CD14-positive monocyte (primary cell): ENCODE data around the gene SORBS1. TPM values are rescaled to one million over a fixed set of nuclear protein-coding genes. Genes with fewer than 3 reads are reported as not detected.

Experiments
- DNase-seq, 3 donors: peaks; one replicate each; pipeline ENCODE4 v3.0.0-alpha.2; 2011 to 2022
- H2AFZ ChIP-seq: 2 replicates; pipeline ENCODE4 v1.6.0; 2012; ENCODE audit warnings: mild to moderate bottlenecking, low read depth, low read length, inconsistent platforms; ENCODE audit not compliant: insufficient read depth, poor library complexity, severe bottlenecking
- H3K27ac ChIP-seq, 2 donors: 1 replicate in 1 of 2; 2 replicates in 1 of 2; pipeline ENCODE4 v1.5.1; 2012 to 2013; ENCODE audit warnings: low read length in 2 of 2, control low read depth in 1 of 2, inconsistent platforms in 1 of 2, low read depth in 1 of 2, mild to moderate bottlenecking in 1 of 2
- H3K27me3 ChIP-seq, 2 donors: one replicate each; pipeline versions ENCODE4 v1.6.0 to v1.6.1; 2011 to 2013; ENCODE audit warnings: low read length in 2 of 2; ENCODE audit not compliant: control insufficient read depth in 2 of 2, insufficient read depth in 2 of 2
- H3K36me3 ChIP-seq, 2 donors: replicated peaks in 1 of 2; 1 replicate in 1 of 2; 2 replicates in 1 of 2; pipeline versions ENCODE4 v1.5.1 to v1.6.1; 2012 to 2013; ENCODE audit warnings: low read length in 2 of 2, control low read depth in 1 of 2, inconsistent platforms in 1 of 2, mild to moderate bottlenecking in 1 of 2; ENCODE audit not compliant: insufficient read depth in 2 of 2, control insufficient read depth in 1 of 2
- H3K4me1 ChIP-seq, 2 donors: 1 replicate in 1 of 2; 2 replicates in 1 of 2; pipeline versions ENCODE4 v1.5.1 to v1.6.1; 2012 to 2013; ENCODE audit warnings: low read length in 2 of 2, control low read depth in 1 of 2, inconsistent platforms in 1 of 2, mild to moderate bottlenecking in 1 of 2, moderate library complexity in 1 of 2; ENCODE audit not compliant: insufficient read depth in 2 of 2, control insufficient read depth in 1 of 2
- H3K4me2 ChIP-seq: replicated peaks from 2 replicates; pipeline ENCODE3; 2012; ENCODE audit warnings: low read length, moderate library complexity, mild to moderate bottlenecking; ENCODE audit not compliant: poor library complexity, severe bottlenecking; ENCODE audit errors: extremely low read depth
- H3K4me3 ChIP-seq, 3 experiments: fragments of 200-600 bp in 1 of 3; sonication (generic) in 1 of 3; replicated peaks in 1 of 3; 1 replicate in 2 of 3; 2 replicates in 1 of 3; pipeline ENCODE4 v1.5.1; 2011 to 2013; ENCODE audit warnings: low read length in 3 of 3, mild to moderate bottlenecking in 3 of 3, control low read depth in 2 of 3, low read depth in 2 of 3, inconsistent platforms in 1 of 3, moderate library complexity in 1 of 3
- H3K79me2 ChIP-seq: 2 replicates; pipeline ENCODE4 v1.6.0; 2012; ENCODE audit warnings: mild to moderate bottlenecking, control low read depth, inconsistent platforms, low read length, moderate library complexity; ENCODE audit not compliant: insufficient read depth
- H3K9ac ChIP-seq: 2 replicates; pipeline ENCODE4 v1.6.0; 2017; ENCODE audit warnings: low read length, mild to moderate bottlenecking; ENCODE audit not compliant: insufficient read depth, poor library complexity, severe bottlenecking
- H3K9me3 ChIP-seq, 2 donors: replicated peaks in 1 of 2; 1 replicate in 1 of 2; 2 replicates in 1 of 2; pipeline versions ENCODE4 v1.5.1 to v1.6.1; 2012 to 2013; ENCODE audit warnings: low read length in 2 of 2, control low read depth in 1 of 2; ENCODE audit not compliant: control insufficient read depth in 1 of 2, insufficient read depth in 1 of 2
- H4K20me1 ChIP-seq: 2 replicates; pipeline ENCODE4 v1.6.0; 2012; ENCODE audit warnings: mild to moderate bottlenecking, low read length, control low read depth, moderate library complexity; ENCODE audit not compliant: insufficient read depth
- H3K27ac Mint-ChIP-seq, 7 donors: one replicate each; pipeline ENCODE4 v1.8.0; 2020; ENCODE audit warnings: mild to moderate bottlenecking in 7 of 7, mixed read lengths in 7 of 7, moderate library complexity in 6 of 7, inconsistent platforms in 2 of 7
- H3K27me3 Mint-ChIP-seq, 3 donors: one replicate each; pipeline ENCODE4 v1.8.0; 2021 to 2022; ENCODE audit warnings: low read depth in 3 of 3, mild to moderate bottlenecking in 3 of 3, mixed read lengths in 3 of 3, moderate library complexity in 3 of 3, inconsistent platforms in 1 of 3
- H3K36me3 Mint-ChIP-seq, 2 donors: one replicate each; pipeline ENCODE4 v1.8.0; 2020; ENCODE audit warnings: mixed read lengths in 2 of 2, inconsistent platforms in 1 of 2, mild to moderate bottlenecking in 1 of 2
- H3K4me1 Mint-ChIP-seq: one replicate; pipeline ENCODE4 v1.8.0; 2020; ENCODE audit warnings: mild to moderate bottlenecking, mixed read lengths
- H3K4me3 Mint-ChIP-seq, 2 donors: one replicate each; pipeline ENCODE4 v1.8.0; 2020; ENCODE audit warnings: mild to moderate bottlenecking in 2 of 2, mixed read lengths in 2 of 2, moderate library complexity in 1 of 2
- H3K9me3 Mint-ChIP-seq, 7 donors: one replicate each; pipeline ENCODE4 v1.8.0; 2020 to 2022; ENCODE audit warnings: mixed read lengths in 7 of 7, mild to moderate bottlenecking in 6 of 7, moderate library complexity in 6 of 7, inconsistent platforms in 2 of 7
- WGBS: methylation state at CpG from one replicate; pipeline ENCODE4 v1.1.5; 2013; ENCODE audit warnings: missing lambda C conversion rate; ENCODE audit not compliant: insufficient coverage; 5-methylcytosine and 5-hydroxymethylcytosine counted together
- intact Hi-C, 2 donors: fragments of 100-400 bp; cut with micrococcal nuclease; formaldehyde crosslinking; loops; one replicate each; pipeline versions ENCODE4 v1.15.0 to v1.15.1; 2023
- polyA plus RNA-seq, 3 donors: library from polyadenylated mRNA; depleted of rRNA in 1 of 3; unstranded in 2 of 3; stranded (reverse) in 1 of 3; fragments of 300-500 nt in 2 of 3; fragments of >200 nt in 1 of 3; fragmentation: Illumina TruSeq in 2 of 3; gene quantifications; 1 replicate in 2 of 3; 2 replicates in 1 of 3; pipeline ENCODE4 v1.2.3, GENCODE V29; 2012 to 2021
- TF ChIP-seq, protein P1 (sequence below): fragments of 200-600 bp; IDR thresholded peaks from one replicate; pipeline ENCODE4 v1.8.0; 2022; ENCODE audit warnings: antibody characterized with exemption, mild to moderate bottlenecking

The SORBS1 gene
- polyA plus RNA-seq, 3 donors, result 0.08 to 0.15 TPM; not detected in 1

DNA sequence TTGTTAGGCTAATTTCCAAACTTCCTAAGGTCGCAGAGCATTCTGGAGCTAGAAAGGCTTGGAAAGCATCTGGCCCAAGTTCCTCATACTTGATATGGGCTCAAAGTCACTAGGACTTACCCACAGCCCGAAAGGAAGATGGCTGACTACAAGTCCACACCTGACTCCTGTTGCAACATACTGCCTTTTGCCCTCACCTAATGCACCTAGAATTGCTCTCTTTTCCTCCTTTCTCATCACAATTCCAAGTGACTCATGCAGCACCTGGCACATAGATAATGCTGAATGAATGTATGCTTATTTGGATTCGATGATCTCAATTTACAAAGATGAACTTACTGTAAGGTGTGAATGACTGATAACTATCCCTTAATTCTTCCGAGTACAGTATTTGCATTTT, 131.5 kb downstream of the SORBS1 start:
- H4K20me1 ChIP-seq, result no peaks in the 10 kb centered on the region
- H3K4me2 ChIP-seq, result no peak overlapping the region
- no peak overlapping the region for H2AFZ ChIP-seq
- no peak overlapping the region for H3K9ac ChIP-seq
- Mint-ChIP-seq H3K4me1 (no peaks in the 10 kb centered on the region), H3K36me3 (no peaks in the 10 kb centered on the region), H3K27ac (no peak overlapping the region), H3K27me3 (peaks cover 2 to 4% (median 2%) of the 10 kb centered on the region in 3 donors), H3K9me3 (no peaks in the 10 kb centered on the region), H3K4me3 (no peak overlapping the region)
- no peak overlapping the region for H3K27ac ChIP-seq
- no peaks in the 10 kb centered on the region for H3K9me3 ChIP-seq
- no peak overlapping the region for H3K4me3 ChIP-seq
- no peaks in the 10 kb centered on the region for H3K27me3 ChIP-seq
- DNase-seq, result no peak
- H3K79me2 ChIP-seq, result no peaks in the 10 kb centered on the region
- intact Hi-C loops, result loop anchor here (1.0 to 5.0 kb wide), 2 partner anchors 172 to 173 kb away; no protein-coding TSS in a partner anchor
- no peaks in the 10 kb centered on the region for H3K36me3 ChIP-seq
- TF ChIP-seq, protein P1, sequence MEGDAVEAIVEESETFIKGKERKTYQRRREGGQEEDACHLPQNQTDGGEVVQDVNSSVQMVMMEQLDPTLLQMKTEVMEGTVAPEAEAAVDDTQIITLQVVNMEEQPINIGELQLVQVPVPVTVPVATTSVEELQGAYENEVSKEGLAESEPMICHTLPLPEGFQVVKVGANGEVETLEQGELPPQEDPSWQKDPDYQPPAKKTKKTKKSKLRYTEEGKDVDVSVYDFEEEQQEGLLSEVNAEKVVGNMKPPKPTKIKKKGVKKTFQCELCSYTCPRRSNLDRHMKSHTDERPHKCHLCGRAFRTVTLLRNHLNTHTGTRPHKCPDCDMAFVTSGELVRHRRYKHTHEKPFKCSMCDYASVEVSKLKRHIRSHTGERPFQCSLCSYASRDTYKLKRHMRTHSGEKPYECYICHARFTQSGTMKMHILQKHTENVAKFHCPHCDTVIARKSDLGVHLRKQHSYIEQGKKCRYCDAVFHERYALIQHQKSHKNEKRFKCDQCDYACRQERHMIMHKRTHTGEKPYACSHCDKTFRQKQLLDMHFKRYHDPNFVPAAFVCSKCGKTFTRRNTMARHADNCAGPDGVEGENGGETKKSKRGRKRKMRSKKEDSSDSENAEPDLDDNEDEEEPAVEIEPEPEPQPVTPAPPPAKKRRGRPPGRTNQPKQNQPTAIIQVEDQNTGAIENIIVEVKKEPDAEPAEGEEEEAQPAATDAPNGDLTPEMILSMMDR, result no peak
- WGBS, result 86% methylated on average over 1 of the region's 4 CpGs
- H3K4me1 ChIP-seq, result no peaks in the 10 kb centered on the region

DNA sequence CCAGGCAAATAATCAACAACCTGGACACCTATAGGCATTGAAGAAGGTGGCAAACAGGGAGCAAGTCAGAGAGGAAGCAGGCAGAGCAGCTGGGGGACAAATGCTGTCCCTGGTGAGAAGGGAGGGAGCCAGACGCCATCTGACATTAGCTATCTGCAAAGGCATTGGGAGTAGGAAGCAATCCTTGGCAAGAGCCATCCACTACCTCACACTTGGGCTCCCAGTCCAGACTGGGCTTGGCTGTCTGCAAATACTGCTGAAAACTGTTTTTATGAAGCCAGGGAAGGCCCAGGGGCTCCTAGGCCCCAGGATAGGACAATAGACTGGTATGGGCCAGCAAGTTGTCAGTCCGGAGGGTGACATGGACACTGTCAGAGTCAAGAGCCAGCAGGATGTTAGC, 132.5 kb downstream of the SORBS1 start:
- Mint-ChIP-seq H3K4me1 (no peaks in the 10 kb centered on the region), H3K9me3 (no peaks in the 10 kb centered on the region), H3K4me3 (no peak overlapping the region), H3K27ac (no peak overlapping the region), H3K36me3 (no peaks in the 10 kb centered on the region), H3K27me3 (peaks cover 2 to 4% (median 2%) of the 10 kb centered on the region in 3 donors)
- no peaks in the 10 kb centered on the region for H3K4me1 ChIP-seq
- H3K4me2 ChIP-seq, result no peak overlapping the region
- no peak overlapping the region for H2AFZ ChIP-seq
- H3K27ac ChIP-seq, result no peak overlapping the region
- no peaks in the 10 kb centered on the region for H3K36me3 ChIP-seq
- no peak overlapping the region for H3K4me3 ChIP-seq
- intact Hi-C loops, result no loop called here
- no peak overlapping the region for H3K9ac ChIP-seq
- no peak for DNase-seq
- no peaks in the 10 kb centered on the region for H3K9me3 ChIP-seq
- TF ChIP-seq, protein P1, result no peak
- WGBS, result no CpG with 5 or more reads among the region's 2 CpGs
- no peaks in the 10 kb centered on the region for H3K79me2 ChIP-seq
- no peaks in the 10 kb centered on the region for H3K27me3 ChIP-seq
- no peaks in the 10 kb centered on the region for H4K20me1 ChIP-seq
